HuH-7 (cell line): ENCODE measurements around the gene HDAC10.

Experiments
- DNase-seq: peaks from one replicate; pipeline ENCODE4 v3.0.0; 2011; ENCODE audit warnings: low spot score

Gene HDAC10

GRCh38 chr22:50236731-50237409 lies 14.2 kb downstream of the HDAC10 start:
- DNase-seq, result peak; percentile 80

- DNase-seq, result no peak
These were observed 17.8 kb downstream of the HDAC10 start for GRCh38 chr22:50233223-50233622.

- DNase-seq, result no peak
These were observed 18.4 kb downstream of the HDAC10 start for GRCh38 chr22:50232481-50233151.

GRCh38 chr22:50229370-50229769 lies 21.7 kb downstream of the HDAC10 start:
- no peak for DNase-seq

GRCh38 chr22:50228366-50228765 lies 22.7 kb downstream of the HDAC10 start:
- no peak for DNase-seq

- no peak for DNase-seq
These were observed 23.4 kb downstream of the HDAC10 start for GRCh38 chr22:50227579-50228215.

GRCh38 chr22:50226875-50227165 lies 24.2 kb downstream of the HDAC10 start:
- DNase-seq, result no peak

GRCh38 chr22:50226063-50226874 lies 24.8 kb downstream of the HDAC10 start:
- DNase-seq, result no peak

- no peak for DNase-seq
These were observed 25.7 kb downstream of the HDAC10 start for GRCh38 chr22:50225200-50225969.

GRCh38 chr22:50224071-50224470 lies 27.0 kb downstream of the HDAC10 start:
- DNase-seq, result no peak

GRCh38 chr22:50222508-50222907 lies 28.6 kb downstream of the HDAC10 start:
- DNase-seq, result no peak

GRCh38 chr22:50221410-50222300 lies 29.4 kb downstream of the HDAC10 start:
- no peak for DNase-seq

GRCh38 chr22:50220603-50221409 lies 30.3 kb downstream of the HDAC10 start:
- DNase-seq, result no peak

GRCh38 chr22:50219800-50220602 lies 31.1 kb downstream of the HDAC10 start:
- no peak for DNase-seq

GRCh38 chr22:50218996-50219727 lies 31.9 kb downstream of the HDAC10 start:
- DNase-seq, result no peak

GRCh38 chr22:50218153-50218995 lies 32.7 kb downstream of the HDAC10 start:
- no peak for DNase-seq

- no peak for DNase-seq
These were observed 33.4 kb downstream of the HDAC10 start for GRCh38 chr22:50217543-50218152.
